ENCODE measurements around the gene VSTM1. TPM values are rescaled to one million over a fixed set of nuclear protein-coding genes. Genes with fewer than 3 reads are reported as not detected.

VSTM1 gene
- total and polyA plus RNA-seq, 12 donors, result 0.33 to 0.60 TPM; not detected in 10

- Histone ChIP-seq H3K4me3 (no peak overlapping the region), H3K4me1 (no peaks in the 10 kb centered on the region), H3K27ac (no peak overlapping the region), H3K36me3 (no peaks in the 10 kb centered on the region), H3K9me3 (peaks cover 0 to 28% (median 3%) of the 10 kb centered on the region in 11 donors), H3K27me3 (peaks cover 0 to 7% (median under 1%) of the 10 kb centered on the region in 7 donors)
- WGBS, 2 donors, result 70 to 84% methylated on average over 3 of the region's 3 CpGs
- TF ChIP-seq CTCF (IDR thresholded peaks at IDR 0.05), result no peak
- ATAC-seq, result no peak
- intact Hi-C loops (cut with DNase I), result no loop called here
- no peak for DNase-seq
Observed at GRCh38 chr19:54084410-54084809, 20.7 kb upstream of the VSTM1 start.

DNA sequence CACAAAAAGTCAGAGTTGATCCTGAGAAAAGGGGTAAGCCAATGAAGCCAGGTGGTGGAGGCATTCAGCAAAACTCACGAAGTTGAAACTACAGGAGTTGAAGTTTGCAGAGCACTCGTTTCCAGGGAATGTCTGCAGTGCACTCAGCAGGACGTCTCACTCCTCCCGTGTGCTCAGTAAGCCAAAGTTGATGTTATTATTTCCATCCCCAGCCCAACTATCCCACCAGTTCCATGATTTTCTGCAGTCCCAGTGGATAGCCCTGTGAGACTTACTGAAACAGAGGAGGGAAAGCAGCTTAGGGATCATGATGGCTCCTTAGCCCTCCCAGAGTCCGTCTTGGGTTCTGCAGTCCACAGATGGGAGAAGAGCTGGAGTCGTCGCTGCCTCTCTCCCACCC is 17.3 kb upstream of the VSTM1 start, which contains the start of gene TARM1:
TSS of gene TARM1 (minus strand) at position 334 of the 400 bp plus-strand sequence. CDS start at position 309, 25 bp downstream.
- no peak within 1 kb of the TSS for H3K4me3 ChIP-seq
- H3K36me3 ChIP-seq, result no peaks in the 10 kb centered on the region
- peaks cover 0 to 13% (median 0%) of the 10 kb centered on the region in 9 donors for H3K4me1 ChIP-seq
- WGBS, 2 donors, result 76 to 82% methylated on average over 7 of the region's 7 CpGs
- no peak within 1 kb of the TSS for H3K27ac ChIP-seq
- no peak for TF ChIP-seq CTCF (IDR thresholded peaks at IDR 0.05)
- intact Hi-C loops (cut with DNase I), result no loop called here
- peaks cover 0 to 28% (median 3%) of the 10 kb centered on the region in 11 donors for H3K9me3 ChIP-seq
- ATAC-seq (no peak), DNase-seq (no peak)
- H3K27me3 ChIP-seq, result peaks cover 0 to 5% (median 0%) of the 10 kb centered on the region in 7 donors

GRCh38 chr19:54077334-54077733 is 13.6 kb upstream of the VSTM1 start:
- TF ChIP-seq CTCF (IDR thresholded peaks at IDR 0.05), result no peak
- Histone ChIP-seq H3K27ac (peak overlapping the region in 1 of 10 donors; percentile 6), H3K4me1 (peaks cover 0 to 13% (median 0%) of the 10 kb centered on the region in 9 donors), H3K27me3 (peaks cover 0 to 5% (median 0%) of the 10 kb centered on the region in 7 donors), H3K9me3 (peaks cover 0 to 27% (median 0%) of the 10 kb centered on the region in 11 donors), H3K36me3 (no peaks in the 10 kb centered on the region), H3K4me3 (no peak overlapping the region)
- DNase-seq (no peak), ATAC-seq (no peak)
- intact Hi-C loops (cut with DNase I), result no loop called here
- 72 to 83% methylated on average over 5 of the region's 5 CpGs for WGBS, 2 donors

DNA sequence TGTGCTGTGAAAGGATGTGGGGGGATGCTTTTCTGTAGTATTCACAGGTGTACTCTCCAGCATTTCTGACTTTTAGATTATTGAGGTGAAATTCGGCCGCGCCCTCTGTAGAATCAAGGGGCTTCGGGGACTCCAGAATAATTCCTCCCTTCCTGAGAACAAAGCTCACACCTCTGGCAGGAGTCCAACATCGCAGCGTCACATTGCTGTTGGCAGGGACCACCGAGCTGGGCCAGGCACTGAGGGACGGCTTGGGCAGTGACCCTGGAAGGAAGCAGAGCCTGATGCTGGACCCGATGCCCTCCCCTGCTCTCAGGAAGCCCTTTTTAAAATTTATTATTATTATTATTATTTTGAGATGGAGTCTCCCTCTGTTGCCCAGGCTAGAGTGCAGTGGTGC is 11.2 kb upstream of the VSTM1 start:
- Histone ChIP-seq H3K27me3 (peaks cover 0 to 5% (median 0%) of the 10 kb centered on the region in 7 donors), H3K27ac (no peak overlapping the region), H3K4me3 (no peak overlapping the region), H3K9me3 (peaks cover 0 to 17% (median 0%) of the 10 kb centered on the region in 11 donors), H3K4me1 (peaks cover 0 to 13% (median 0%) of the 10 kb centered on the region in 9 donors), H3K36me3 (no peaks in the 10 kb centered on the region)
- TF ChIP-seq CTCF (IDR thresholded peaks at IDR 0.05), result no peak
- ATAC-seq, result no peak
- DNase-seq, result no peak
- WGBS, 2 donors, result 63 to 64% methylated on average over 9 of the region's 9 CpGs
- intact Hi-C loops (cut with DNase I), result no loop called here

Measured in heart right ventricle (tissue), 16 donors.